Measurements from ENCODE around the gene CDK5. TPM values are rescaled to one million over a fixed set of nuclear protein-coding genes. Genes with fewer than 3 reads are reported as not detected.

CDK5 gene
- total RNA-seq, 3 donors from 2014 or later: 14.1 to 15.0 (median 14.3) TPM

- no peak for ATAC-seq
- peaks cover 3% of the 10 kb centered on the region for H3K36me3 Mint-ChIP-seq (ENCODE audit: insufficient read depth)
- peaks cover 38% of the 10 kb centered on the region for H3K4me1 Mint-ChIP-seq (ENCODE audit: low read depth)
- H3K4me3 Mint-ChIP-seq: peak overlapping the region; percentile 91
- peaks cover 9% of the 10 kb centered on the region for H3K27me3 Mint-ChIP-seq (ENCODE audit: low read depth)
- H3K9me3 Mint-ChIP-seq: no peaks in the 10 kb centered on the region
- no peak for DNase-seq
Measured at GRCh38 chr7:151081170-151082101, 23.7 kb upstream of the CDK5 start.

- peak; percentile 87 to 89 for ATAC-seq
- Mint-ChIP-seq H3K9me3 (no peaks in the 10 kb centered on the region), H3K4me3 (peak within 1 kb of the TSS; percentile 91)
Measured at GRCh38 chr7:151080522-151081169, 22.9 kb upstream of the CDK5 start, which contains the start of gene FASTK. TSS of gene FASTK (minus strand) at chr7:151080809. CDS start at chr7:151080766, 43 bp downstream.

GRCh38 chr7:151080067-151080521, 22.4 kb upstream of the CDK5 start:
- peaks cover 32% of the 10 kb centered on the region for H3K4me1 Mint-ChIP-seq (ENCODE audit: low read depth)
- ATAC-seq: peak; percentile 5 to 6
- H3K4me3 Mint-ChIP-seq: peak overlapping the region; percentile 91
- peaks cover 2% of the 10 kb centered on the region for H3K27me3 Mint-ChIP-seq (ENCODE audit: low read depth)
- no peak for DNase-seq
- H3K9me3 Mint-ChIP-seq: no peaks in the 10 kb centered on the region
- peaks cover 10% of the 10 kb centered on the region for H3K36me3 Mint-ChIP-seq (ENCODE audit: insufficient read depth)

More at GRCh38 chr7:151080522-151081169, 22.9 kb upstream of the CDK5 start, which contains the start of gene FASTK:
- peak; percentile 78 for DNase-seq
- peaks cover 6% of the 10 kb centered on the region for H3K27me3 Mint-ChIP-seq (ENCODE audit: low read depth)
- peaks cover 37% of the 10 kb centered on the region for H3K4me1 Mint-ChIP-seq (ENCODE audit: low read depth)
- peaks cover 8% of the 10 kb centered on the region for H3K36me3 Mint-ChIP-seq (ENCODE audit: insufficient read depth)

GRCh38 chr7:151079199-151079910, 21.7 kb upstream of the CDK5 start:
- no peaks in the 10 kb centered on the region for H3K27me3 Mint-ChIP-seq (ENCODE audit: low read depth)

DNA sequence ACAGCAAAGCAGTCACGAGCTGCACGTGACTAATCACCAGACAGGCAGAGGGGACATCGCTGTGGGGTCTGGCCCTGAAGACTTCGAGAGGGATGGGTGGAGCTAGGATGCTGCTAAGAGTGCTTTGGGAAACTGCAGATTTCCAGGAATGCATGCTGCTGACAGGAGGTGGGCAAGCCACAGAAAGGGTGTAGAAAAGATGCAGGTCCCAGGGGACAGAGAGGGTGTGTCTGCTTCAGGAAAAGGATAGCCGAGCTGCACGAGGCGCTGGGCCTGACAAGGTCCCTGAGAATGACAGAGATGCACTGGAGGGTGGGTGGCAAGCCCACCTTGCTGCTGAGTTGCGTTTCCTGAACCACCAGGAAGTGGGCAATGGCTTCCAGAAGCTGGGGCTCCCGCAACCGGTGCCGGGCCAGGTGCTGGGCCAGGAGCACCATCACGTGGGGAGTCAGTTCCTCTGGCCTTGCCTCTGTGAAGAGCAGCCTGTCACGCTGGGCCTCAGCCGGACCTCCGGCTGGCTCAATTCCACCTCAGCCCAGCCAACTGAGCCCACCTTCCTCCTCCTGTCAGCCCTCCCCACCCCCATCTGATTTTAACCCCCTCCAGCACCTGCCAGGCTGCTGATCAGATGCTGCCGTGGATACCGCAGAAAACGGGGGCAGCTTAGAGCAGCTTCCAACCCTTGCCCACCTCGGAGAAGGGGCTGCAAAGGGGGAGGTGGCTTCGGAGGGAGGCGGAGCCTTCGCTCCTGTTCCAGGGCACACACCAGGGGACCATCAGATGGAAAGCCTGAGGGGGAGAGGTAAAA, 20.7 kb upstream of the CDK5 start:
- no peak for DNase-seq
- peak overlapping the region; percentile 91 for H3K4me3 Mint-ChIP-seq

More at GRCh38 chr7:151079199-151079910, 21.7 kb upstream of the CDK5 start:
- no peaks in the 10 kb centered on the region for H3K9me3 Mint-ChIP-seq
- H3K4me3 Mint-ChIP-seq: peak overlapping the region; percentile 91
- no peak for ATAC-seq
- H3K4me1 Mint-ChIP-seq (ENCODE audit: low read depth): peaks cover 28% of the 10 kb centered on the region
- no peak for DNase-seq
- H3K36me3 Mint-ChIP-seq (ENCODE audit: insufficient read depth): peaks cover 10% of the 10 kb centered on the region

DNA sequence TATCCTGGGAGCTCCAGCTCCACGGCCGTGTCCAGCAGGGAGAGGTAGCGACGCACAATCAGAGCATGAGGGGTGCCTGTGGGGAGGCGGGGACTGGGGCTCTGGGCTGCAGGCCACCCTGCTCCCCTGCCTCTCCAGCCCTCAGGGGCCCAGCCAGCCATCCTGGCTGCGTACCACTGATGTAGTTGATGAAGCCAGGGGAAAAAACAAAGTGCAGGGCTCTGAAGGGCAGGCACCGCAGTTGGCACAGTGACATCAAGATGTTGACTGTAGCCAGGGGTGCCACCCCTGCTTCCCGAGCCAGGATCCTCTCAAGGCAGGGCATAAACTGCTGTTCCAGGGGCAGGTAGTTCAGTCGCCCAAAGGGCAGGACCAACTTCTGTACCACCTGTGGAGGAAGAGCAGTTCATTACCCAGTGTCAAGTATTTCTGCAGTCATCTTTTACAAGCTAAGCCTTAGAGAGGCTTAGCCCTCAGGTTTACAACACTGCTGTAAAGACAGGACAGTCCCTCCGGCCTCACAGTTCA, 20.1 kb upstream of the CDK5 start:
- ATAC-seq: no peak
- no peak for DNase-seq
- Mint-ChIP-seq H3K9me3 (no peaks in the 10 kb centered on the region), H3K27me3 (ENCODE audit: low read depth) (no peaks in the 10 kb centered on the region), H3K4me3 (peak overlapping the region; percentile 56), H3K4me1 (ENCODE audit: low read depth) (peaks cover 24% of the 10 kb centered on the region), H3K36me3 (ENCODE audit: insufficient read depth) (peaks cover 10% of the 10 kb centered on the region)

More for the DNA sequence above, 20.7 kb upstream of the CDK5 start:
- Mint-ChIP-seq H3K27me3 (ENCODE audit: low read depth) (no peaks in the 10 kb centered on the region), H3K9me3 (no peaks in the 10 kb centered on the region), H3K4me1 (ENCODE audit: low read depth) (peaks cover 25% of the 10 kb centered on the region), H3K36me3 (ENCODE audit: insufficient read depth) (peaks cover 10% of the 10 kb centered on the region)
- ATAC-seq: no peak

- no peak for ATAC-seq
- no peak for DNase-seq
- Mint-ChIP-seq H3K9me3 (no peaks in the 10 kb centered on the region), H3K36me3 (ENCODE audit: insufficient read depth) (peaks cover 10% of the 10 kb centered on the region), H3K4me3 (no peak overlapping the region), H3K4me1 (ENCODE audit: low read depth) (peaks cover 21% of the 10 kb centered on the region), H3K27me3 (ENCODE audit: low read depth) (no peaks in the 10 kb centered on the region)
Measured at GRCh38 chr7:151076863-151077704, 19.4 kb upstream of the CDK5 start.

DNA sequence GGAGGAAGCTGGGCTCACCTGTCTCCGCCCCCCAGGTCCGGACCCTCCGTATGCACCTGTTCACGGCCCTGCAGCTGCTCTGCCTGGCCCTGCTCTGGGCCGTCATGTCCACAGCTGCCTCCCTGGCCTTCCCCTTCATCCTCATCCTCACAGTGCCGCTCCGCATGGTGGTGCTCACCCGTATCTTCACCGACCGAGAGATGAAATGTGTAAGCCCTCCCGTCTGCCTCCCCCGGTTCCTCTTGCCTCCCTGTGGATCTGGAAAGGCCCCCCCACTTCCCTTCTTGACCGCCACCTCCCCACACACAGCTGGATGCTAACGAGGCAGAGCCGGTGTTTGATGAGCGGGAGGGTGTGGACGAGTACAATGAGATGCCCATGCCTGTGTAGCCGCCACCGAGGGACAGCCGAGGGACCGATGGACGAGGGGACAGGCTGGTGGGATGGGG, 18.3 kb upstream of the CDK5 start:
- H3K9me3 Mint-ChIP-seq: no peaks in the 10 kb centered on the region
- H3K27me3 Mint-ChIP-seq (ENCODE audit: low read depth): no peaks in the 10 kb centered on the region
- no peak overlapping the region for H3K4me3 Mint-ChIP-seq
- H3K36me3 Mint-ChIP-seq (ENCODE audit: insufficient read depth): peaks cover 10% of the 10 kb centered on the region
- ATAC-seq (no peak), DNase-seq (no peak)
- H3K4me1 Mint-ChIP-seq (ENCODE audit: low read depth): peaks cover 17% of the 10 kb centered on the region

- Mint-ChIP-seq H3K4me3 (no peak overlapping the region), H3K4me1 (ENCODE audit: low read depth) (peaks cover 15% of the 10 kb centered on the region), H3K27me3 (ENCODE audit: low read depth) (no peaks in the 10 kb centered on the region), H3K36me3 (ENCODE audit: insufficient read depth) (peaks cover 10% of the 10 kb centered on the region), H3K9me3 (no peaks in the 10 kb centered on the region)
- ATAC-seq (no peak), DNase-seq (no peak)
Measured at GRCh38 chr7:151075662-151075971, 17.9 kb upstream of the CDK5 start.

DNA sequence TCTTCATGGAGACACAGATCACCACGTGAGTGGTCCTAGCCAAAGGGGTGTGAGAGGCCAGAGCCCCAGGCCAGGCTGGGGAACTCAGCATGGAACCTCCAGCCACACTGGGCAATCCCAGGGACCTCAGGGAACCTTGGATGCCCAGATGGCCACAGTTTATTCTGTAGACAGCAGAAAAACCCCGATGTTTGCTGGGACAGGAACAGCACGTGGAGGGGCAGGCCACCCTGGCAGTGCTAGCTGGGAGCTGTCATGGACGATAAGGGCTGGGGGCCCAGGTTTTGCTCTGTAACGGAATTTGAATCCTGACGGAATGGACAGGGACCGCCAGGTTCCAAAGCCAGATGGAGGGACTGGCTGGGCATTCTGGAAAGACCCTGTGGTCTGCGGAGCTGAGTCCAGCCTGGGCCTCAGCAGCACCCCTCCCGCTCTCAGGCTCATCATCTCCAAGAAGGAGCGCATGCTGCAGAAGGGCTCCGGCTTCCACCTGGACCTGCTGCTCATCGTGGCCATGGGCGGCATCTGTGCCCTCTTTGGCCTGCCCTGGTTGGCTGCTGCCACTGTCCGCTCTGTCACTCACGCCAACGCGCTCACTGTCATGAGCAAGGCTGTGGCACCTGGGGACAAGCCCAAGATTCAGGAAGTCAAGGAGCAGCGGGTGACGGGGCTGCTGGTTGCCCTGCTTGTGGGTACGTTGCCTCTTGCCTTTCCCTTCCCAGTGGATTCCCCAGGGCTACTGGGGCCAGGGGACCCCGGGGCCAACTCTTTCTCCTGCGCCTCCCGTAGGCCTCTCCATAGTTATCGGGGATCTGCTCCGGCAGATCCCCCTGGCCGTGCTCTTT, 17.3 kb upstream of the CDK5 start:
- peaks cover 10% of the 10 kb centered on the region for H3K36me3 Mint-ChIP-seq (ENCODE audit: insufficient read depth)
- ATAC-seq (no peak), DNase-seq (no peak)
- no peak overlapping the region for H3K4me3 Mint-ChIP-seq
- H3K27me3 Mint-ChIP-seq (ENCODE audit: low read depth): no peaks in the 10 kb centered on the region
- peaks cover 14% of the 10 kb centered on the region for H3K4me1 Mint-ChIP-seq (ENCODE audit: low read depth)
- H3K9me3 Mint-ChIP-seq: no peaks in the 10 kb centered on the region

GRCh38 chr7:151073990-151074389, 16.3 kb upstream of the CDK5 start:
- no peak overlapping the region for H3K4me3 Mint-ChIP-seq
- H3K36me3 Mint-ChIP-seq (ENCODE audit: insufficient read depth): peaks cover 15% of the 10 kb centered on the region
- H3K9me3 Mint-ChIP-seq: no peaks in the 10 kb centered on the region
- DNase-seq (no peak), ATAC-seq (no peak)
- peaks cover 7% of the 10 kb centered on the region for H3K4me1 Mint-ChIP-seq (ENCODE audit: low read depth)
- no peaks in the 10 kb centered on the region for H3K27me3 Mint-ChIP-seq (ENCODE audit: low read depth)
